ENCODE results near the gene C12orf75.

The C12orf75 gene

GRCh38 chr12:105418821-105419291 is 88.4 kb downstream of the C12orf75 start:
- DNase-seq (ENCODE audit: low spot score): no peak

GRCh38 chr12:105419606-105420005 is 89.1 kb downstream of the C12orf75 start:
- DNase-seq (ENCODE audit: low spot score): no peak

GRCh38 chr12:105420046-105420445 is 89.6 kb downstream of the C12orf75 start:
- DNase-seq (ENCODE audit: low spot score): no peak

- DNase-seq (ENCODE audit: low spot score): peak; percentile 75
Measured at GRCh38 chr12:105420659-105421240, 90.3 kb downstream of the C12orf75 start.
